HG03025 (cell line): ENCODE data around the gene RAE1.

ENCODE experiments used
- ATAC-seq: cut with Tn5 transposase; IDR thresholded peaks from one replicate; pipeline ENCODE4 v1.9.1; 2021; ENCODE audit warnings: mild to moderate bottlenecking, moderate library complexity; ENCODE audit not compliant: unreplicated experiment, low FRiP score

The RAE1 gene

DNA sequence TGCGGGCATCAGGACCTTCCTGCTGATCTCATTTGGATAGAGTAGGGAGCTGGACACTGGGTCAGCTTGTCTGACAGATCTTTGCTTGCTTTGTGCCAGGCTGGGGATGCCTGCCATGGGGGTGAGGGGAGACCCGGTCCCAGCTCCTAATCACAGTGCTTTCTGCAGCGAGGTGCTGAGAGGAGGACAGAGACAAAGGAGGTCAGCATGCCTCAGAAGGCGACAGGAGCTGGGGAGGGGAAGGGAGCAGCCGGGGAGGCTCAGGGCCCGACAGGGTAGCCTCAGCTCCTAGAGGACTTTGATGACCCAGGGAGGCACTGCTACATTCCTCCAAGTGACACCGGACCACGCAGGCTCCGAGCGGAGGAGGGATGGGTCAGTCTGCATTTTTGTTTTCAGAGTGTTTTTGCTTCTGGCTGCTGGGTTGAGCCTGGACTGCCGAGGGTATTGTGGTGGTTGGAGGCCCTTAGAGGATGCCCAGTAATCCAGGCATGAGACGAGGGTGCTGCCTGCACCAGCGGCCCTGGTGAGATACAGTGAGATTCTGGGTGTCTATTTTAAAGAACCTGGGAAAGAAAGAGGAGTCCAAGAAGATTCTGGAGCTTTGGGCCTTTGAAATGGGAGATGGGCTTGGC is 48.0 kb downstream of the RAE1 start:
- ATAC-seq = no peak

DNA sequence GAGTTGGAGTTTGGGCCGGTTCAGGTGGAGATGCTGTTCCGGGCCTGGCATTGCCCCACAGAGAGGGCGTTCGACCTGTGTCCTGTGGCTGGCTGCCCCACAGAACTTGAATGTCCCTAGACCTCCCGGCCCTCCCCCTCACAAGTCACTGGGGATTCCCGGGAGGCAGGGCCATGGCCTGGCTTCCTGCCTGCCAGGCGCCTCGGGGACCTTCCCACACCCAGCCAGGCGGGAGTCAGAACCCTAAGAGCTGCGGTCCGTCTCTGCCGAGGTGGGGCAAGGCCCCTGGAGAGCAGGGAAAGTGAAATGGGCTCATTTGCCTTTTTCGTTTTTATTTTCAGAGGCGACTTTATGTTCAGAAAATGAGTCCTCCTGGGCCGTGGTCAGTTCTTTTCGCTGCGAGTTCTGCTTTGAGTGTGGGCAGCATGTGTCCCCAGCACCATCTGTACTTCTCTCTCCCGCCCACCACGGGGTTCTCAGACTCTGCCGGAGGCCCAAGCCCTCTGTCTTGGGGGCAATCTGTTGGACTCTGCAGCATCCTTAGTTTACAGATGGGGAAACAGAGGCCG is 48.6 kb downstream of the RAE1 start:
- ATAC-seq = no peak

DNA sequence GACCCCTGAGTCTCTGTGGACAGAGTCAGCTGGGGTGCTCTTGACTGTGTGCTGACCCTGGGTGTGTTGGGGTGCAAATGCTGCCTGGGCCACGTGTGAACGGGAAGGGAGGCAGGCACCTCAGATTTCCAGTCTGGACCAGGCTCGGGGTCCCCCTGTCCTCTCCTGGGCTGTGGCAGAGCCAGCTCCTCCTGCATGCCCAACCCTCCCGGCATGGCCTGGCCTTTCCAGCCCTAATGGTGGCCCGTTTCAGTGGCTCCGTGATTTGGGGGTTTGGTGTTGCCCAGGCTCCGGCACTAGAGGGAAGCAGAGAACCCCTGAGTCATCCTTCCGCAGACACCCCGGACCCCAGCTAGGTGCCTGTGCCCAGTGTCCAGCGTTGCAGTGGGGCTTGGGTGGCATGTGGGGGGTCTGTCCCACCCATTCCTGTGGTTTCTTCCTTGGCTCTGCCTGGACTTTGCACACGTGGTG is 49.2 kb downstream of the RAE1 start:
- ATAC-seq = no peak

DNA sequence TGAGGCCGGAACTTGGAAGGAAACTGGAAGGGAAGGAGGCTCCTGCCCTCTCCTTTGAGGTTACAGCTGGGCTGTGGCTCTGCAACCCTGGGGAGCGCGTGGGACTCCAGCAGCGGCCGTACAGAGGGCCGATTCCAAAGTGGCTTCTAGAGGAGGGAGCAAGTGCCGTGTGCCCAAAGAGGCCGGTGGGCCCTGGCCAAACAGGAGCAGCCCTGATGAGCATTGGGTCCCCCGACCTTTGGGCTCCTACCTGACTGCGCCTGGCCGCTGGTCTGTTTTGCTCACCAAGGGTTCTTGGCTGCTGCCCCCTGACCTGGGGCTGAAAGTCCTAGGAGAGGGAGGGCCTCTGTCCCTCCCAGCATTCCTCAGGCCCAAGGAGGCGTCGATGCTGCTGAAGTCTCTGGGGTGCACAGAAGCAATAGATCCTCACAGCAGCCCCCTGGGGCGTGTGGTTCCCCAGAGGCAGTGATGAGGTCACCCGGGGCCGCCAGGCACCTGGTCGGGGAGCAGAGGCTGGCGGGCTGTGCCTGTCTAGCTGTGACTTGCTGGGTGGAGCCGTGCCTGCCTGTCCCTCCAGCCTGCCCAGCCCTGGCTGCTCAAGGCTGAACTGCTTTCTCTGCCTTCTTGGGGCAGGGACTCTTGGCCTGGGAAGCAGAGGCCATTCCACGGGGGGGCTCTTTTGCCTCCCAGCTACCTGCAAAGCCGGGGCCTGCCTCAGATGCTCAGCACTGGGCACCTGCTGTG is 49.9 kb downstream of the RAE1 start:
- no peak for ATAC-seq

DNA sequence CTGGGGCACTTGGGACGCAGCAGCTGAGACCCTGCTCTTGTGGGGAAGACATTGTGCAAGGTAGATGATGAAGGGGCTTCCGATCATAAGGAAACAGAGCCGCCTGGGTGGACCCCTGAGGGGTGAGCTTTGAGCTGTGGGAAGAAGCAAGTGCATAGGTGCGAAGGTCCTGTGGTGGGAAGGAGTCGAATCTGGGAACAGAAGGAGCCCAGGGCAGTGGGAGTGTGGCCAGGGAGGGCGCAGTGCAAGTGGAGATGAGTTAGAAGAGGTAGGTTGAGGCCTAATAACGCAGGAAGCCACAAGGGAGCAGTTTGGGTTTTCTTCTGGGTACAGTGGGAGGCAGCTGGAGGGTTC is 50.5 kb downstream of the RAE1 start:
- no peak for ATAC-seq

DNA sequence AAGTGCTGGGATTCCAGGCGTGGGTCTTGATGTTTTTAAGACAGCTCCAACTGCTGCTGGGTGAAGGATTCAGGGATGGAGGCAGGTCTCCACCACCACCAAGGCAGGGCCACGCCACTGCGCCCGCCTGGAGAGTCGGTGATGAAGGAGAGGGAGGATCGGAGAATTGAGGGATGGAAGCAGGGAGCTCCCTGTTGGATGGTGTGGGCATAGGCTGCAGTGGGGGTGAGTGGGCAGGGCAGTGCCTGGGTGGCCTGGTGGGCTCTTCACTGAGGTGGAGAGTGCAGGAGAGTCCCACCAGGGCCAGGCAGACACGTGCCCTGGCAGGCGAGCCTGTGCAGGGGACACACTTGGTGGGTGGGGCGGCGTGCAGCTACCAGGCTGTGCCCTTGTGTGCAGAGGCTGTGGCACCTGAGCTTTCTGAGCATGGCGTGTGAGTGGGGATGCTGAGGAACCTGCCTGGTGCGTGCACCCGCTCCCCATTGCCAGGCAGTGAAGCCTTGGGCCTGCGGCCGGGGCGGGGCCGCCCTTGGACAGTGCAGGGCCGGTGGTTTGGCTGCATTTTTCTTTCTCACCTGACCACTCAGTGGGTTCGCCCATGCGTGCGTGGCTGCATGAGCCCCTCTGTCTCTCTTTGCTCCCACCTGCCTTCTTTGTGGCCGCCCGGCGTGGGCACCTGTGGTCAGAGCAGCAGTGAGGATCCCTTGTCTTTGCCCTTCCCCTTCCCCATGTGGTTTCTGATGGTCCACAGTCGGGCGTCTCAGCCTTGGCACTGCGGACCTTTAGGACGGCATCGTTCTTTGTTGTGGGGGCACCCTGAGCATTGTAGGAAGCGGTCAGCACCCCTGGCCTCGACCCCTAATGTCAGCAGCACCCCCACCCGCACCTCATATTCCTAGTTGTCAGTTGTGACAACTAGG is 51.4 kb downstream of the RAE1 start:
- no peak for ATAC-seq

DNA sequence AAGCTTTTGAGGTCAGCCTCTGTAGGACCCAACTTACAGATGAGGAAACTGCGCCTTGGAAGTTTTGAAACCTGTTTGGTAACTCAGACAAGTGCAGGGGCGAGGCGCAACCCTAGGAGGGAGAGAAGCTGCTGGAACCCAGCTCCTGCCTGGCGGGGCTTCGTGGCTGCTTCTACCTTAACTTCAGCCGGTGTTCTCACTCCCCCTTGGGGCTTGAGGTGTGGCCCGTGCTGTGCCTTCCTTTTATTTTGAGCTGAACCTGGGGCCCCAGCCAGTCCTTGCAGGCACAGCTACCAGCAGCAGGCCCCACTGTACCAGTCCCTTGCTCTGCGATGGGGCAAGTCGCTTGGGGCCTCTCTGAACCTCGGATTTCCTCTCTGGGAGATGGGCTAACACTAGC is 52.2 kb downstream of the RAE1 start:
- ATAC-seq = no peak

DNA sequence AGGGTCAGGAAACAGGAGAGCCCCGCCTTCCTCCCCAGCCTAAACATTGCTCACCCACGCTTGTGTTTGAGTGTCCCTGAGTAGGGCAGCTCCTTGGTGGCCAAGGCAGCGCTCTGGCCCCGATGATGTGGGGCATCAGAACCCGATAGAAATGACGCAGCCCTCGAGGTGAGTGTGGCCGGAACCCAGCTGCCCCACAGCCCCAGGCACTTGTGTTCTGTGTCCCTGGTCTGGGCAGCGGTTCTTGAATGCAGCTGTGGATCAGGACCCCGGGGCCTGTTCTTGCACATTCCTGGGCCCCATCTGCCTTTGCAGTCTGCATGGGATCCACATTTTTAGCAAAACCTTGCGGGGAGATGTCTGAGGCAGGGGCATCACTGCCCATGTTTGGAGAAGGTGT is 53.0 kb downstream of the RAE1 start:
- ATAC-seq = no peak

DNA sequence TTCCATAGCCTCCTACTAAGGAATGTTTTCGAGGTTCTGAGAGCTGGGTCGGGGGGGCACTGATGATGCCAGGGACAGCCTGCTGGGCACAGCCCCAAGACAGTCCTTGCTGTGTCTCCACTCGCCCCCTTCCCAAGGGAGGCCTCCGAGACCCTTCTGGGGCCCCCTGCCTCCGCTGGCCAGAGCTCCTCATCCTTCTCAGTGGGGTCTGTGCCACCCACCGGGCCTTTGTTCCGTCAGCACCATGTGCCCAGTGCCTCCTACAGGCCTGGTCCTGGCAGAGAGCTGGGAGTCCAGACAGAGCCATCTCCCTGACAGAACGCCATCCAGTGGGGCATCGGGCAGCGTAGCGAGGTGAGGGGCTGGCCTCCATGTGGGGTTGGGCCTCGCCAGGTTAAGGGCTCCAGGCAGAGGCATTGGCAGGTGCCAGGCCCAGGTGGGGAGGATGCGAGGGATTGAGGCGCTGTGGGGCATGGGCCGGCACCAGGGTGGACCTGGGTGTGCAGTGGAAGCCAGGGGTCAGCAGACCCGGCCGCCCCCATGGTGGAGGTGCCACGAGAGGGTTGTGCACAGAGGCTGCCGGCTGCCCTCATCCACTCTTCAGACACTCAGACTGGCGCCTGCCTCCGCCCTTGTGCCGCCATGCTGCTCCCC is 53.5 kb downstream of the RAE1 start:
- ATAC-seq = no peak

DNA sequence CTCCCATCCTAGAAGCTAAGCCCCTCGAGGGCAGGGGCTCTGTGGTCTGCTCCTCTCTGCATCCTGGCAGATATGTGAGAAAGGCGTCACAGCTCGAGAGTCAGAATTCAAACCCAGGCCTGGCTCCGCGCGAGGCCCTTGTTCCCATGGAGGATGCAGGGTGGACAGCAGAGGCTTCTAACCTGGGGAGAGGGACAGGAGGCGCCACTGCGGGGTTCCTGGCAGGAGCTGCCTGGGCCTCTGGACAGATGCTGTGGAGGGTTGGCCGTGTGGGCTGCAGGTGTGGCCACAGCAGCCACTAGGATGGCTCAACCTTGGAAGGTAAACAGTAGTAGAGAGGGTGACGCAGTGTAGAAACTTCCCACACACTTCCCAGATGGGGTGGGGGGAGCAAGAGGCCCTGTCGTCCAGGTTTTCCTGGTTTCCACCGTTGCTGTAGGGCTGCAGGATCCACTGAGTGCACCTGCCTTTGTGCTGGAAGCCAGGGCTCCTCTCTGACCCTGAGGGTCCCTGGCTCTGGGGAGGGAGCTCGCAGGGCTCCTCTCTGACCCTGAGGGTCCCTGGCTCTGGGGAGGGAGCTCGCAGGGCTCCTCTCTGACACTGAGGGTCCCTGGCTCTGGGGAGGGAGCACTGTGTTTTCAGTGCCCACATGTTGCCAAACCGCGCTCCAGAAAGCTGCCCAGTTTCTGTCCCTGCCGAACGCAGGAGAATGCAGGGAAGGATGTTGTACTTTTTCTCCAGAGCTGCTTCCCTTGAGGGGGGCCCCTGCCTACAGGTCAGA is 54.4 kb downstream of the RAE1 start:
- ATAC-seq = no peak

DNA sequence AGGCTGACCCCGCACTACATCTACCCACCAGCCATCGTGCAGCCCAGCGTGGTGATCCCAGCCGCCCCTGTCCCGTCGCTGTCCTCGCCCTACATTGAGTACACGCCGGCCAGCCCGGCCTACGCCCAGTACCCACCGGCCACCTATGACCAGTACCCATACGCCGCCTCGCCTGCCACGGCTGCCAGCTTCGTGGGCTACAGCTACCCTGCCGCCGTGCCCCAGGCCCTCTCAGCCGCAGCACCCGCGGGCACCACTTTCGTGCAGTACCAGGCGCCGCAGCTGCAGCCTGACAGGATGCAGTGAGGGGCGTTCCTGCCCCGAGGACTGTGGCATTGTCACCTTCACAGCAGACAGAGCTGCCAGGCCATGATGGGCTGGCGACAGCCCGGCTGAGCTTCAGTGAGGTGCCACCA is 56.5 kb downstream of the RAE1 start:
- ATAC-seq = no peak

DNA sequence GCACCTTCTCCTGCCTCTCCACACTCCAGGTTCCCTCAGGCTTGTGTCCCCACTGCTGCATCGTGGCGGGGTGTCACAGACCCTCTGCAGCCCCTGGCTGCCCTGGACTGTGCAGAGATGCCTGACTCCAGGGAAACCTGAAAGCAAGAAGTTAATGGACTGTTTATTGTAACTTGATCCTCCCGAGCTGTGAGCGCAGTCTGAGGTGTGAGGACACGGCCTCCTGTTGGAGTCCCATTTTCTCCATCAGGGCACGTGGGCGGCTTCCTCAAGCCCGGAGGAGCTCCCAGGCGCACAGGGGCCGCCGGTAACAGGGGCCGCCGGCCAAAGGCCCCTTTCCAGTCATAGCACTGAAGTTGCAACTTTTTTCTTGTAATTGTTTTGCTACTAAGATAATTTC is 57.1 kb downstream of the RAE1 start:
- ATAC-seq = no peak

DNA sequence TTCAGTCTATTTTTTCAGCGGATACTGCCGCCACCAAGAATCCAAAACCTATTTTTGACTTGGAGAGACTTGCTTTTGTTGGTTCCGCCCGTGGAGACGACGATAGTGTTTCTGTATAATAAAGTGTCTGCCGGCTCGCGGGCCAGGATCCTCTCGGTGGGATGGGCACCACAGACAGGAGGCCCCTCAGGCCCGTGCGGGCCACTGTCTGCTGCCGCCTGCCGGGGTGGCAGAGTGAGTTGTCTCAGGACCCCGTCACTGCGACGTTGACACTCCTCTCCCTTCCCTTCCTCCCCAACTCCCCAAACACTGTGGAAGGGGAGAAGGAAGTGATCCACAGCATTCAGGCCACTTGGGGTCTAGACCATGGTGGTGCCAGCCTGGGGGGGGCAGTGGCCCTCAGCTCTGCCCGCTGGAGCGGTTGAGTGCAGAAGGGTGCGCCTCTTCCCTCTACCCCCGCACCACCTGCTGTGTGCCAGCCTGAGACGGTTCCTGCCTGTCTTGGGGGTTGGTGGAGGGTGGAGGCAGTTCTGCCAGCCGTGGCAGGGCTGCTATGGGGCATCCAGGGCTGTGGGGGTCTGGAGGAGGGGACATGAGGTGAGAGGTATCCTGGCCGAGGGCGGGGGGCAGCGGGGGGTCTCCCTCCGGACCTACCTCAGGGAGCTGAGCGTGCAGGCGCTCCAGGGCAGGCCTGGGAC is 57.6 kb downstream of the RAE1 start:
- no peak for ATAC-seq

DNA sequence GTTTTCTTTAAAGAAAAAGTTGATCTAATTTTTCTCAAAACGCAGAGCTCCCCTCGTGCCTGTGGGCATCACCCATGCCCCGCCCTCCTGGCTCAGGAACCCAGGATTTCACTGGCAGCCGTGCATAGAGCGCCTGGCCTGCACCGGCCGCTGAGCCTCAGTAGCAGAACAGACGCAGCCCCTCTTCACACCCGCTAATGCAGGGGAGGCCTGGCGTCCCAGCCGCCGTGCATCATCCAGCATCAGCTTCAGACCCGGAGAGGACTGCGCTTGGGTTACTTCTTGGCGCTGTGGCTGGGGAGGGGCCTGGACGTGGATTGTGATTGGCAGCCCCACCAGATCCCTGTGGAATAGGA is 58.2 kb downstream of the RAE1 start:
- no peak for ATAC-seq

DNA sequence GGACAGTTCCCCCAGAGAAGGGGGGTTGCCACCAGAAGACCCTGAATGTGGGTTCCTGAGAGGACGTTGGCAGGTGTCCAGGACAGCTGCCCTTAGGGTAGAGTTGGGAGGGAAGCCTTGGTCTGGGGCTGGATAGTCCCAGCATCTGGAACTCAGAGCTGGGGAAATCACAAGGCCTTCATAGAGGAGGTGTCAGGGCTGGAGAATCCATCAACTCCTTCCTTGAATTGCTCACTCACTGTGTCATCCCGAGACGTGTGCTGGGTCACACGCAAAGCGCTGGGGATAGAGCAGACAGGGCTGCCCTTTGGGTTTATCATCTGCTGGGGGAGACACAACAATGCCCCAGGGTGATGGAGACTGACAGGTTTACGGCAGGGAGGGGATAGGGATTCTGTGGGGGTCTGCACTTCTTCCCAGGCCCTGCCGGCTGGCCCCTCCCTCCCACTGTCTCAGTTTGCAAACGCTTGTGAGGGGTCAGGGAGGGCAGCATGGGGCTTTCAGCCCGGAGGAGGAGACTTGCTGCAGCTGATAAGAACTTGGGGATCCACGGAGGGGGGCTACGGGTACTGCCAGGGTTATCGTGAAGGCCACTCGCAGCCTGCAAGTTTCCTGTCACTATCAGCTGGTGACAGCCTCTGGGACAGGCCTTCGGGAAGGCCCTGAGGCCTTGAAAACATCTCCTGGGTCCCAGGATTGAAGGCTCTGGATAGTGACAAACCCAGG is 58.8 kb downstream of the RAE1 start:
- no peak for ATAC-seq

DNA sequence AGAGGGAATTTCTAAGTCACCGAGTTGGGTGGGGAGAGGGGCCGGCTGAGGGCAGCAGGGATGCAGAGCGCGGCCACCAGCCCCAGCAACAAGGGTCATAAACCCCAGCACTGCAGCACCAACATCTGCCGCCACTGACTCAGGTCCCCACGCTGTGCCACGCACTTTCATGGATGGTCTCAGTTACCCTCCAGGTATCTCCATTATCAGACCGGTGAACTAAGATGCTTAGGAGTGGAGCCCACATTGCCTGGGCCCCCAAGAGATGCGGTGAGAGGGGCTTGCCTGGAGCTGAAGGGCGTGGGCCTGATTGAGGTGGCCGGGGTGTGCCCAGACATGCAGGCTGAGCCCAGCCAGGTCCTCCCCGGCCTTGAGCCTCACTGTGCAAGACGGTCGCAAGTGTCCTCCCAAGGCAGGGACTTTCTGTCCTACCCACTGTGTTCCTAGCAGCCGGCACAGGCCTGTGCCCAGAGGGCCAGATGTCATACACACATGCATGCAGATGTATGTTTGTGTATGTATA is 59.4 kb downstream of the RAE1 start:
- no peak for ATAC-seq

DNA sequence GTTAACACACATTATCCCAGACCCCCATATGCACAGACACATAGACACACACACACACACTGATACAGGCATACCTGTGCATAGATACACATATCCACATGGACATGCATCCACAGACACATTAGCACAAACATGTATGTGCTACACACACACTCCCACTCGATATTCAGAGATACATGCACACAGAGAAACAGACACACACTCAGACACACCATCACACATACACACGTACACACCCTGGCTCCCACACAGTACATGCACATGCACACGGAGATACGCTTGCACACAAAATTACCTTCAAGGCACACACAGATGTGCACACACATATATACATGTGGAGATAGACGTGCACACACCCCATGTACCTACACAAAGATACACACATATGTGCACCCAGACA is 59.9 kb downstream of the RAE1 start:
- no peak for ATAC-seq
